GM21360 (cell line): ENCODE measurements around the gene PDE1C.

Source experiments
- ATAC-seq: cut with Tn5 transposase; IDR thresholded peaks from one replicate; pipeline ENCODE4 v1.9.1; 2021; ENCODE audit warnings: mild to moderate bottlenecking, moderate library complexity; ENCODE audit not compliant: unreplicated experiment

Gene PDE1C

GRCh38 chr7:31786326-31786725 lies 283.9 kb downstream of the PDE1C start:
- no peak for ATAC-seq

DNA sequence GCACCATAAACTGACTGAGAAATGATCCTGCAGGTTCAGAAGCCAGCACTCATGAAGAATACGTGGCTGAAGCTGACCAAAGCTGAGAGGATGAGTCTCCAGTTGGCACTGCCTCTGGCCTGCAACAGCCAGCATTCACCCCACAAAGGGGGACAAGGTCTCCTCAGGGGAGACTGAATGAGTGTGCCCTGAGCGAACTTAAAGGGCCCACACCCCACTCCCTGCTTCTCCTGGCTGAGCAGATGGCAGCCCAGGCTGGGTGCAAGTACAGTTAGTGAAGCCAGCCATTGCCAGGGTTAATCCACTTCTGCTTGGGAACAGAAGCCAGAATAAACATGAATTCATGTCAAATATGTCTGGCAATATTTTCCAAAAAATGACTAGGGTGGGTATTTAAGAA lies 285.1 kb downstream of the PDE1C start:
- ATAC-seq: no peak

GRCh38 chr7:31783221-31783620 lies 287.0 kb downstream of the PDE1C start:
- no peak for ATAC-seq

- ATAC-seq: peak; percentile 87
Observed at GRCh38 chr7:31782411-31782991, 287.7 kb downstream of the PDE1C start.

DNA sequence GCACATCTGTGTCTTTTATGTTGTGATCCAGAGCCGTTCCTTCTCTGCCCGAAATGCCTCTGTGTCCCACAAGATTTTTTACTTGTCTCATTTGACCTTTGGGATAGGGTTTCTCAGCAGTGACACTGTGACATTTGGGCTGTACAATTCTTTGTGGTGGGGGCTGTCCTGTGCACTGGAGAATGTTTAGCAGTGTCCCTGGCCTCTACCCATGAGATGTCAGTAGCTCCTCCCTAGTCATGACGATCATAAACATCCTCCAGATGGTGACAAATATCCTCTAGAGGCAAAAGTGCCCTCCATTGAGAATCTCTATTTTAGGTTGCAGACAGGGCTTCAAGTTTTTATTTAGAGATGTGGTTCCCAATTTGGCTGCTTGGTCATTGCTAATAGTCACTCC lies 291.9 kb downstream of the PDE1C start:
- no peak for ATAC-seq

- no peak for ATAC-seq
Observed at GRCh38 chr7:31776616-31777015, 293.6 kb downstream of the PDE1C start.

- no peak for ATAC-seq
Observed at GRCh38 chr7:31775556-31775955, 294.7 kb downstream of the PDE1C start.

DNA sequence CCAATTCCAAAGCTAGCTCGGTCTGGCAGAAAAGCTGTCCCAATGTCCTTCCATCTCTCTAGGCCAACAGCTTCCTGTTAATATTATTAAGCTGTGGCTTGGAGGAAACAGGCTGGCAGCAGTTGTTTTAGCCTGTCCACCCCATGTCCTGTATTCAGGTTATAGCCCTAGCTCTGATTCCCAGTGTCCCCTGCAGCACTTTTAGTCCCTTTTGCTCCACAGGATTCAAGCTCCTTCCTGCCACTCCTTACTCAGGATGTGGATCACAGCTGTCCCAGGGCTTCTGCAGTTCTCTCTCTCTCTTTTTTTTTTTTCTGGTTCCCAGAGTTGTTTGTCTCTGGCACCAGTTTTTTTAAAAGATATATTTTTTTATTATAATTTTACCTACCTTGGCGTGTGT lies 298.0 kb downstream of the PDE1C start:
- no peak for ATAC-seq

DNA sequence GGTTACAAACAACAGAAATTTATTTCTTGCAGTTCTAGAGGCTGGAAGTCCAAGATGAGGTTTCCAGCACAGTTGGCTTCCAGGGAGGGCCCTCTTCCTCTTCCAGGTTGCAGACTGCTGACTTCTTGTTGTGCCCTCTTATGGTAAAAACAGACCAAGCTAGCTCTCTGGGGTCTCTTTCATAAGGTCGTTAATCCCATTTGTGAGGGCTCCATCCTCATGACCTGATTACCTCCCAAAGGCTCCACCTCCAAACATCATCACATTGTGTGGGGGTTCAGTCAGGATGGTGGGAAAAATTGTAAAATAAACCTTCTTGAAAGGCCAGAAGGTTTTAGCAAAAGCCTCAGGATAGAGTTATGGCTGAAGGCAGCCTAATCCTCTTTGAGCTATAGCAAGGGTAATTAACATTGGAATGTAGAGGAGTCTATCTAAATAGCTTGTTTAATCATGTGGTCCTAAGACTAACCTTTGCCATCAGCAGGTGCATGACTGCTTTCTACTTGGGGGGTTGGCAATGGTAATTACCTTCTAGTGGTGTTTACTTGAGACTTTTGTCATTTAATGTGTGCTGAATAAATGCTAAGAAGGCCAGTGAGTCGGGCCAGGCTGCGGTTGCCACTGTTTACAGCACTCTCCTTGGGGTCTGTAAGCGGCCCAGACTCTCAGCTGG lies 302.4 kb downstream of the PDE1C start:
- ATAC-seq: no peak

DNA sequence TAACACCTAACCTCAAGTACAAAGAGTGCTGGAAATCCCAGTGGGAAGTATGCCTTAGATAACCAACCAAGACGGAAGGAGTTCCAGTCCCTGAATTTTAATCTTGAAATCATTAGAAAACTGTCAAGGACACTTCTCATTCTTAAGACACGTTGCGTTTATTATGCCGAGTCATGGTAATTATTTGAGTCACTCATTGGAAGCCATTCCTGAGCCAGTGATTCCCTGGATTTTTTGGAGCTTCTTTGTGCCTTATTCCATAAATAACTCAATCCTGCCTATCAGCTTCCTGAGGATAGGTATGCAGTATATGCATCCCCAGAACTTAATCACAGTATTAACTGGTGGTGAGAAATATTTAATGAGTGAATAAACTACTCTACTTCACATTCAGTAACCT lies 305.7 kb downstream of the PDE1C start:
- ATAC-seq: no peak

GRCh38 chr7:31763548-31763947 lies 306.7 kb downstream of the PDE1C start:
- ATAC-seq: no peak

- no peak for ATAC-seq
Observed at GRCh38 chr7:31761646-31762045, 308.6 kb downstream of the PDE1C start.

DNA sequence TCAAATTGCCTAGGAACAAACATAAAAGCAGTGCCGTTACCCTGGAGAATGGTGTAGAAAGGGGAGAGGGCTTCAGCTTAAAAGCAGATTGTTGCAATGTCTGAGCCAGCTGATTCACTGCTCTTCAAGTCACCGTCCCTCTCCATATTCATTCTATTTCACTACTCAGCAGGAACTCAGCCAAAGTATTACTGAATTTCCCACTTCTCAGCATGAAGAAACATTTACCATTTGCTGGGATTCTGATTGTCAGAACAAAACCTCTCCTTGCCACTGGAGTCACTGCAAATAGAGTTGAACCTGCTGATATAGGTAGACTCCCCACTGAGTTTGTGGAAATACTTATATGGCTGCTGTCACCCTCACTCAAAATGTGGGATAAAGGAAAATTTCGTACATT lies 311.5 kb downstream of the PDE1C start:
- no peak for ATAC-seq

DNA sequence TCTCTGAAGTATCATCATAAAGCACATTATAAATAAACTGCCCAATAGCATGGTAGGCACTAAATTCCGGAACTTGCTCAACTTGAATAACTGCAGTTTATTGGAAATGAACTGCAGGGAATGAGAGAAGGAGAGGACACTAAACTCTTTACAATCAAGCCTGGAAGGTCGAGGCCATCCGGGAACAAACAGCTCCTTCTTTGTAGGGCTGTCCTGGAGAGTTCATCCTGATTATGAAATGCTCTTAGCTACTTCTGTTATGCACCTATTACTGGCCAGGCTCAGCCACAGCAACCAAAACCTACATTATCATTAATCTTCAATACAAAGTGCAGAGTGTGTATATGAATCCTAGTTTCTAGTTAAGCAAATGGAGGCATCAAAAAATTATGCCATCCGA lies 318.5 kb downstream of the PDE1C start:
- no peak for ATAC-seq

- ATAC-seq: no peak
Observed at GRCh38 chr7:31748084-31748483, 322.1 kb downstream of the PDE1C start.

DNA sequence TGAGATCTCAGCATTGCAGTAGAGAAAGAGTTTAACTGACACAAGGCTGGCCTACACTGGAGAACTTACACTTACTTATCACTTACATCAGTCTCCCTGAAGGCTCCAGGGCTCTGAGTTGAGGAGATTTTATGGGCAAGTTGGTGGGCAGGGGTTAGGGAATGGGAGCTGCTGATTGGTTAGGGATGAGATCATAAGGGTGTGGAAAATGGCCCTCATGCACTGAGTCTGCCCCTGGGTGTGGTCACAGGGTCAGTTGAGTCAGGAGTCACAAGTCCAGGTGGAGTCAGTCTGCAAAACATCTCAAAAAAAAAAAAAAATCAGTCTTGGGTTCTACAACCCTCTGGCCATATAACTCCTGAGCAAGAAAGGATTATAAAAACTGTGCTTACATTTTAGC lies 322.7 kb downstream of the PDE1C start:
- no peak for ATAC-seq

GRCh38 chr7:31744294-31744874 lies 325.8 kb downstream of the PDE1C start:
- peak; percentile 85 for ATAC-seq

DNA sequence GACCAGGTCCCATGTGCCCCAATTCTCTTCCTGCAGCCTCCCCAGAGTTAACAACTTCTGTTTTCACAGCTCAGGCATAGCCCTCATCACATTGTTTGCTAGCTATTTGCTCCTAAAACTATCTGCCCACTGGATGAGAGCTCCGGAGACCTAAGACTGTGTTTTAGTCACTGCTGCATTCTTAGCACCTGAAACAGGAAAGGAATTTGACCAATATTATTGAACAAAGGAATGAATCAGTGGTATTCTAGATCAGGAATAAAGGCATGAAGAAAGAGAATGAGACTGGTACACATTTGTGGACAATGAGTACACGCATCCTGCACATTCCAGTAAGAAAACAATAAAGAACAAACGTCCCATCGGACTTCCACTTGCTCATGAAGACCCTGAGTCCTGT lies 328.4 kb downstream of the PDE1C start:
- no peak for ATAC-seq

GRCh38 chr7:31735991-31736982 lies 333.9 kb downstream of the PDE1C start:
- no peak for ATAC-seq

DNA sequence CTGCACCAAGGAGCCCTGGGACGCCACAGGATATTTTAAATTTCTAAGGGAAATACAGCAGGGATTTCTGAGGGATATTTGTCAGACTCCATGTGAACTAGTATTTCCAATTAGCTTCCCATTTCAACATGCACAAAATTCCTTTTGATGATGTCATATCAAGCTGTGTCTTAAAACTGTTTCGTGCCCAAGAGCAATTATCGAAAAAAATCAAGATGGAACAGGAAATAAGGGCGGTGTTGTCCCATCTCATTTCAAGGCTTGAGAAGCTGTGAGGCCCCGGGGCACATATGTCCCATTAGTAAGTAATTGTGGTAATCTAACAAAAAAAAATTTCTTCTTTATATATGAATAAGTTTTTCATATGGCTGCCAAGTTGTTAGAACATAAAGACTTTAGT lies 335.8 kb downstream of the PDE1C start:
- ATAC-seq: no peak

GRCh38 chr7:31729195-31729804 lies 340.9 kb downstream of the PDE1C start:
- no peak for ATAC-seq
